ENCODE measurements around the gene CACNA1C. TPM values are rescaled to one million over a fixed set of nuclear protein-coding genes. Genes with fewer than 3 reads are reported as not detected.

The CACNA1C gene
- total and polyA plus RNA-seq, 2 donors = 0.71 TPM

DNA sequence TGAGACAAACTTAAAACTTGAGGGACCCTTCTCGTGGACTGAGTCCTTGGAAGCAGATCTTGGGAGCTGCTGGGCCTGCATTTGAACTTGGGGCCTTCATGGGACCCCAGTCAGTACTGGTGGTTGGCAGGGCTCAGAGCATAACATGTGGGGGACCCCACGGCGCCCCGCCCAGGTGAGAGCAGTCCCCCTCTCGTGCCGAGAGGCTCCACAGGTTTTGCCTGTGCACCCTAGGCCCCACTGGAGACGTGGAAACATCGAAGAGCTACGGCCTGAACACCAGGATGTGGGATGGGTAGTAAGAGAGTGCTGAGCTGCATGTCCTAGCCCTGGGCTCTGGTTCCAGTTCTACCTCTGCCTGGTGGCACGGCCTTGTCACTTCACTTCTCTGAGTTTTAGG lies 84.1 kb downstream of the CACNA1C start:
- no peak for DNase-seq (ENCODE audit: low read depth in 6 of 9, low spot score in 9 of 9)
- WGBS = 96% methylated on average over 10 of the region's 10 CpGs

DNA sequence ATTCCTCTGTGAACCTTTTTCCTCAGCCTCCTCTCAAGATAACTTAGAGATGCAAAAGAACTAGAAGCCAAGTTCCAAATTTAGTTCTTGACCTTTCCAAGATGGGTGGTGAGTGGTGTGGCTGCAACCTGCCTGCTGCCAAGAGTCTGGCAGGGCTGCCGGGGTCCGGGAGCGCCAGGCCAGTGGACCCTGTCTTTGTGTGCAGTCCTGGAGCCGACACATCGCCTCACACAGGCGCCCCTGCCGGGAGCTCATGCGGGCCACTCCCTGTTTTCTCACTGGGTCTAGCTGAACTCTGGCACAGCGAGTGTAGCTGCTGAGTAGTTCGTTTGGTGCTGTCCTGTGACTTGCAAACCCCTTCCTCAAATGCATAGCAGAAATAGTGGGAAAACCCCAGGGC lies 84.9 kb downstream of the CACNA1C start:
- no peak overlapping the region for H3K27ac ChIP-seq (ENCODE audit: low read depth in 1 of 2, low read length in 1 of 2)
- no peaks in the 10 kb centered on the region for H3K36me3 ChIP-seq (ENCODE audit: control insufficient read depth in 2 of 2, insufficient read depth in 2 of 2, low read length in 1 of 2)
- no peaks in the 10 kb centered on the region for H3K4me1 ChIP-seq (ENCODE audit: control insufficient read depth in 2 of 2, insufficient read depth in 2 of 2, low read length in 2 of 2)
- H3K9me3 ChIP-seq (ENCODE audit: control insufficient read depth in 2 of 2, insufficient read depth in 1 of 2, low read length in 1 of 2) = no peaks in the 10 kb centered on the region
- H3K27me3 ChIP-seq (ENCODE audit: control insufficient read depth in 2 of 2, insufficient read depth in 1 of 2, low read length in 1 of 2) = no peaks in the 10 kb centered on the region
- no peak overlapping the region for H3K4me3 ChIP-seq (ENCODE audit: low read length in 2 of 2)
- no peak for DNase-seq (ENCODE audit: low read depth in 6 of 9, low spot score in 9 of 9)
- WGBS = 95% methylated on average over 10 of the region's 10 CpGs

More for the DNA sequence above, 84.1 kb downstream of the CACNA1C start:
- no peaks in the 10 kb centered on the region for H3K27me3 ChIP-seq (ENCODE audit: control insufficient read depth in 2 of 2, insufficient read depth in 1 of 2, low read length in 1 of 2)
- H3K4me3 ChIP-seq (ENCODE audit: low read length in 2 of 2) = no peak overlapping the region
- no peak overlapping the region for H3K27ac ChIP-seq (ENCODE audit: low read depth in 1 of 2, low read length in 1 of 2)
- H3K4me1 ChIP-seq (ENCODE audit: control insufficient read depth in 2 of 2, insufficient read depth in 2 of 2, low read length in 2 of 2) = no peaks in the 10 kb centered on the region
- no peaks in the 10 kb centered on the region for H3K9me3 ChIP-seq (ENCODE audit: control insufficient read depth in 2 of 2, insufficient read depth in 1 of 2, low read length in 1 of 2)
- no peaks in the 10 kb centered on the region for H3K36me3 ChIP-seq (ENCODE audit: control insufficient read depth in 2 of 2, insufficient read depth in 2 of 2, low read length in 1 of 2)

DNA sequence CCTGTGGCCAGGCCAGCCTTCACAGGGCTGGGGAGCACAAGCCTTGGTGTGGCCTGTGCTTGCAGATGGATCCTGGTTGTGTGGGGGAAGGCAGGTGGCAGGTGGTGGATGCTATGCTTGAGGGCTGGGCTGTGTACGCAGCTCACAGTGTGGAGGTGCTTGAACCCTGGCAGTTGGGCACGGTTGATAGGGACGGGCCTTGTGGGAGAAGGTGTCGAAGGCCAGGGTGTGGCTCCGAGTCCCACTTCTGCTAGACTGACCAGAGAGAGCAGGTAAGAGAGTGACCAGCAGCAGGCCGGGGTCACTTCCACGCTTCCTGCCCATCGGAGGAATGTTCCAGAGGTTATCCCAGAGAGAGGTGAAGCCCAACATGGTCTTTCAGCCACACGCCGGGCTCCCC lies 85.5 kb downstream of the CACNA1C start:
- Histone ChIP-seq H3K9me3 (ENCODE audit: control insufficient read depth in 2 of 2, insufficient read depth in 1 of 2, low read length in 1 of 2) (no peaks in the 10 kb centered on the region), H3K27ac (ENCODE audit: low read depth in 1 of 2, low read length in 1 of 2) (no peak overlapping the region), H3K27me3 (ENCODE audit: control insufficient read depth in 2 of 2, insufficient read depth in 1 of 2, low read length in 1 of 2) (no peaks in the 10 kb centered on the region), H3K36me3 (ENCODE audit: control insufficient read depth in 2 of 2, insufficient read depth in 2 of 2, low read length in 1 of 2) (no peaks in the 10 kb centered on the region), H3K4me3 (ENCODE audit: low read length in 2 of 2) (no peak overlapping the region), H3K4me1 (ENCODE audit: control insufficient read depth in 2 of 2, insufficient read depth in 2 of 2, low read length in 2 of 2) (no peaks in the 10 kb centered on the region)
- no peak for DNase-seq (ENCODE audit: low read depth in 6 of 9, low spot score in 9 of 9)
- WGBS = 98% methylated on average over 10 of the region's 10 CpGs

DNA sequence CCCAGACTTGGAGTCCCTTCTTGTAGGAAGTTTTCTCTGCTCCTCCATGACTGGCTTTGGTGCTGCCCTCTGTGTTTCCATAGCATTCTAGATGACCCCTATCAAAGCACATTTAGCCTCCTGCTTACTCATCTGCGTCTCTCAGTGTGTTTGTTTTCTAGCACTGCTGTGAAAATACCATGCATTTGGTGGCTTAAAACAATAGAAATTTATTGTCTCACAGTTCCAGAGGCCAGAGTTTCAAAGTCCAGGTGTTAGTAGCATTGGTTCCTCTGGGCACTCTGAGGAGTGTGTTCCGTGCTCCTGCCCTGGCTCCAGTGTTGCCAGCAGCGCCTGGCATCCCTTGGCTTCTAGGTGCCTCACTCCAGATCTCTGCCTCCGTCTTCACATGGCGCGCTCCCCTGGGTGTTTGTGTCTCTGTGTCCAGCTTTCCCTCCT lies 86.1 kb downstream of the CACNA1C start:
- H3K36me3 ChIP-seq (ENCODE audit: control insufficient read depth in 2 of 2, insufficient read depth in 2 of 2, low read length in 1 of 2) = no peaks in the 10 kb centered on the region
- H3K27ac ChIP-seq (ENCODE audit: low read depth in 1 of 2, low read length in 1 of 2) = no peak overlapping the region
- DNase-seq (ENCODE audit: low read depth in 6 of 9, low spot score in 9 of 9) = no peak
- H3K9me3 ChIP-seq (ENCODE audit: control insufficient read depth in 2 of 2, insufficient read depth in 1 of 2, low read length in 1 of 2) = no peaks in the 10 kb centered on the region
- no peaks in the 10 kb centered on the region for H3K4me1 ChIP-seq (ENCODE audit: control insufficient read depth in 2 of 2, insufficient read depth in 2 of 2, low read length in 2 of 2)
- H3K4me3 ChIP-seq (ENCODE audit: low read length in 2 of 2) = no peak overlapping the region
- no peaks in the 10 kb centered on the region for H3K27me3 ChIP-seq (ENCODE audit: control insufficient read depth in 2 of 2, insufficient read depth in 1 of 2, low read length in 1 of 2)
- 96% methylated on average over 6 of the region's 6 CpGs for WGBS

DNA sequence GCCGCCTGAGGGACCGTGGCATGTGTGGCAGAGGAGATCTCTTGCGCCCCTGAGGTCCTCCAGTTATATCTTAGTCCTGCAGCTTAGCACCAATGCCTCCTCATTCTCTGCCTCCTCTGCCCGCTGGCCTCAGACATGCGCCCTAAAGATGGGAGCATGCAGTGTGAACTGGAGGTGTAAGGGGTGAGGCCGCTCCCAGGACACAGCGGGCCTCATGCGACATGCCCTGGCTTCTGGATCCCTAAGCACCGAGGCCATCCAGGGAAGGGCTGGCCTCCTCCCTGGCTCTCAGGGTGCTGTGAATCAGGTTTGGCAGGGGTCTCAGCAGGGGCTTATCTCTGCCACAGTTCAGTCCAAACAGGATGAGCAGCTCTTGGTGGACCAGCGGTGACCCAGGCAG lies 86.9 kb downstream of the CACNA1C start:
- Histone ChIP-seq H3K9me3 (ENCODE audit: control insufficient read depth in 2 of 2, insufficient read depth in 1 of 2, low read length in 1 of 2) (no peaks in the 10 kb centered on the region), H3K36me3 (ENCODE audit: control insufficient read depth in 2 of 2, insufficient read depth in 2 of 2, low read length in 1 of 2) (no peaks in the 10 kb centered on the region), H3K27me3 (ENCODE audit: control insufficient read depth in 2 of 2, insufficient read depth in 1 of 2, low read length in 1 of 2) (no peaks in the 10 kb centered on the region), H3K27ac (ENCODE audit: low read depth in 1 of 2, low read length in 1 of 2) (no peak overlapping the region), H3K4me1 (ENCODE audit: control insufficient read depth in 2 of 2, insufficient read depth in 2 of 2, low read length in 2 of 2) (no peaks in the 10 kb centered on the region), H3K4me3 (ENCODE audit: low read length in 2 of 2) (no peak overlapping the region)
- WGBS = 92% methylated on average over 10 of the region's 10 CpGs
- DNase-seq (ENCODE audit: low read depth in 6 of 9, low spot score in 9 of 9) = no peak

DNA sequence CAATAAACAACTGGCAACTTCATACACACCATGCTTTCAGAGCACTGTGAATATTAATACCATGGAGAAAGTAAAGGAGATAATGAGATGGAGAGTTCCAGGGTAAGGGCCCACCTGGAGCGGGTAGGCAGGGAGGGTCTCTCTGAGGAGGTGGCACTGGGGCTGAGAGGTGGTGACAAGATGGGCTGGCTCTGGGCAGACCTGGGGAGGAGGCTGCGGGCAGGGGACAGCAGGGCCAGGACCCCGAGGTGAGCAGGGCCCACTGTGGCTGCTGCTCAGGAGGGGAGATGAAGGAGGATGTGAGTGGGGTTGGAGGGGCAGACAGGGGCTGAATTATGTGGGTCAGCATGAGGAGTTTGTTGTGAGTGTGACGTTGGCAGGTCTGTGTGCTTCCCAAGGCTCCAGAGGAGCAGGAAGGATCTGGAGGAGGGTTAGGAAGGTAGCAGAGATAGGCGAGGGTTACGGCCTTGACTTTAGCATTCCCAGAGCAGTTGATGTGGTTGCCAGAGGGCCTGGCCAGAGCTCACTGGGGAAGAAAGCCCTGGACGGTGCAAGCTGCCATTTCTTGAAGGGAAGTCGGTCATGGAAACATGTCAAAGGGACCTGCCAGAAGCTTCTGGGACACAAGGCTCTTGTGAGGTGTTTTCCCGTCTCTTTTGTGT lies 88.2 kb downstream of the CACNA1C start:
- H3K36me3 ChIP-seq (ENCODE audit: control insufficient read depth in 2 of 2, insufficient read depth in 2 of 2, low read length in 1 of 2) = no peaks in the 10 kb centered on the region
- DNase-seq (ENCODE audit: low read depth in 6 of 9, low spot score in 9 of 9) = no peak
- H3K4me1 ChIP-seq (ENCODE audit: control insufficient read depth in 2 of 2, insufficient read depth in 2 of 2, low read length in 2 of 2) = no peaks in the 10 kb centered on the region
- H3K27me3 ChIP-seq (ENCODE audit: control insufficient read depth in 2 of 2, insufficient read depth in 1 of 2, low read length in 1 of 2) = no peaks in the 10 kb centered on the region
- 94% methylated on average over 9 of the region's 9 CpGs for WGBS
- no peak overlapping the region for H3K27ac ChIP-seq (ENCODE audit: low read depth in 1 of 2, low read length in 1 of 2)
- H3K9me3 ChIP-seq (ENCODE audit: control insufficient read depth in 2 of 2, insufficient read depth in 1 of 2, low read length in 1 of 2) = no peaks in the 10 kb centered on the region
- no peak overlapping the region for H3K4me3 ChIP-seq (ENCODE audit: low read length in 2 of 2)

DNA sequence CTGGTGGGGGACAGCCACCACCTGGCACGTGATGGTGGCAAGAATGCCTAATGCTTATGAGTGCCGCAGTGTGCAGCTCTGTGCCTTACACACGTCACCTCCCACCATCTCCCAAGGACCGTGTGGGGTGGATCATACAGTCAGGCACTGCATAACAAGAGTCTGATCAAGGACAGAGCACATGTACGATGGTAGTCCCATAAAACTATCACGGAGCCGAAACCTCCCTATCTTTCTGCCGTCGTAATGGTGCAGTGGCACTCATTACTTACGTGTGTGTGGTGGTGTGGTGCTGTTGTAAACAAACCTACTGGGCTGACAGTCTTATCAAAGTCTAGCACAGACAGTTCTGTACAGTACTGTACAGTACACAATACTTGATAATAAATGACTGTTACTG lies 89.3 kb downstream of the CACNA1C start:
- Histone ChIP-seq H3K9me3 (ENCODE audit: control insufficient read depth in 2 of 2, insufficient read depth in 1 of 2, low read length in 1 of 2) (no peaks in the 10 kb centered on the region), H3K27ac (ENCODE audit: low read depth in 1 of 2, low read length in 1 of 2) (no peak overlapping the region), H3K4me3 (ENCODE audit: low read length in 2 of 2) (no peak overlapping the region), H3K4me1 (ENCODE audit: control insufficient read depth in 2 of 2, insufficient read depth in 2 of 2, low read length in 2 of 2) (no peaks in the 10 kb centered on the region), H3K36me3 (ENCODE audit: control insufficient read depth in 2 of 2, insufficient read depth in 2 of 2, low read length in 1 of 2) (no peaks in the 10 kb centered on the region), H3K27me3 (ENCODE audit: control insufficient read depth in 2 of 2, insufficient read depth in 1 of 2, low read length in 1 of 2) (no peaks in the 10 kb centered on the region)
- DNase-seq (ENCODE audit: low read depth in 6 of 9, low spot score in 9 of 9) = no peak
- WGBS = 96% methylated on average over 10 of the region's 10 CpGs

DNA sequence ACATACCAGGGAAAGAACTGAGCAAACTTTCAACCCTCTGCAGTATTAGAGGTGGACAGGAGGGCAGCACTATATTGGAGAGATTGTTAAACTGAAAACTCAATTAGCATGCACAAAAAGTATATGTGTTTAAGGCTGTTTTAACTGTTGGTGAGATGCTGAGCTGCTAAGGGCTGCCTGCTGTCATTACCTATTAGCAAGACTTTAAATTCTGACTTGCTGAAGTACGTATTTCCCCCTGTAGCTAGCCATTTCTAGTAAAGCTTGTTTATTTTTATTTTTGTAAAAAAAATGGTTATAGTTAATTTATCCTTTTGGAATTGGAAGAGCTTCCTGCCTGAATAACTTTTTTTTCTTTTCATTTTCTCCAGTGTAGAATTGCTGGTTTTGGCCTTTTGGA lies 92.2 kb downstream of the CACNA1C start:
- peaks cover 0 to 2% of the 10 kb centered on the region in 2 donors for H3K4me1 ChIP-seq (ENCODE audit: control insufficient read depth in 2 of 2, insufficient read depth in 2 of 2, low read length in 2 of 2)
- no peaks in the 10 kb centered on the region for H3K9me3 ChIP-seq (ENCODE audit: control insufficient read depth in 2 of 2, insufficient read depth in 1 of 2, low read length in 1 of 2)
- H3K4me3 ChIP-seq (ENCODE audit: low read length in 2 of 2) = no peak overlapping the region
- no peaks in the 10 kb centered on the region for H3K27me3 ChIP-seq (ENCODE audit: control insufficient read depth in 2 of 2, insufficient read depth in 1 of 2, low read length in 1 of 2)
- no peak for DNase-seq (ENCODE audit: low read depth in 6 of 9, low spot score in 9 of 9)
- H3K27ac ChIP-seq (ENCODE audit: low read depth in 1 of 2, low read length in 1 of 2) = no peak overlapping the region
- WGBS = 96% methylated on average over 1 of the region's 1 CpG
- H3K36me3 ChIP-seq (ENCODE audit: control insufficient read depth in 2 of 2, insufficient read depth in 2 of 2, low read length in 1 of 2) = no peaks in the 10 kb centered on the region

DNA sequence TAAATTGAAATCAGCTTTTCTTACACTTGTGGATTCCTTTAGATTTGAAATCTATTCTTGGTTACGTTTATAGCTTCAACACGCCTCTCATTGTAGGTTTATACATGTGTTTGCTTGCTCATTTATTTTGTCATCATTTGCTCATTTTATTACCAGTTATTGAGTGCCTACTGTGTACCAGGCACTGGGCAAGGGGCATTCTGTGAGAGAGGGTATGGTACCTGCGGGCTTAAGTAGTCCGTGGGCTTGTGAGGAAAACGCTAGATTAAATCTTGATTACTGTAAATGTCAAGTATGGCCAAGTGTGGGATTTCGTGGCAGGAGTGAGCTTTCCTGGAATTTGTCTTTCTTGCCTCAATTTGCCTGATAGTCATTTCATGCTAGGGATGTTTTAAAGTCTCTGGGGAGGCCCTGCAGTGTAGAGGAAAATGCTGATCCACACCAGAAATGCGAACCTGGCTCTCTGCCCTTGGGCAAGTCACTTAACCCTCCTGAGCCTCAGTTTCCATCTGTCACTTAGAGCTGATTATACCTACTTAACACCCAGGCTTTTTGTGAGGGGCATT lies 92.7 kb downstream of the CACNA1C start:
- Histone ChIP-seq H3K27ac (ENCODE audit: low read depth in 1 of 2, low read length in 1 of 2) (no peak overlapping the region), H3K27me3 (ENCODE audit: control insufficient read depth in 2 of 2, insufficient read depth in 1 of 2, low read length in 1 of 2) (no peaks in the 10 kb centered on the region), H3K36me3 (ENCODE audit: control insufficient read depth in 2 of 2, insufficient read depth in 2 of 2, low read length in 1 of 2) (no peaks in the 10 kb centered on the region), H3K9me3 (ENCODE audit: control insufficient read depth in 2 of 2, insufficient read depth in 1 of 2, low read length in 1 of 2) (no peaks in the 10 kb centered on the region), H3K4me1 (ENCODE audit: control insufficient read depth in 2 of 2, insufficient read depth in 2 of 2, low read length in 2 of 2) (peaks cover 0 to 2% of the 10 kb centered on the region in 2 donors), H3K4me3 (ENCODE audit: low read length in 2 of 2) (no peak overlapping the region)
- DNase-seq (ENCODE audit: low read depth in 6 of 9, low spot score in 9 of 9) = no peak
- WGBS = 95% methylated on average over 7 of the region's 7 CpGs

All from thymus (tissue), 11 donors.